Astrocyte (in vitro differentiated cells and primary cell): ENCODE results near the gene CCDC137. TPM values are rescaled to one million over a fixed set of nuclear protein-coding genes. Genes with fewer than 3 reads are reported as not detected.
A peak's percentile ranks its signal among the peaks of the same experiment; 100 is the strongest.

Experiments
- DNase-seq: peaks from one replicate; pipeline ENCODE4 v3.0.0-alpha.2; 2010; ENCODE audit warnings: low read depth
- FAIRE-seq: peaks from 2 replicates; lab custom pipeline; 2011; peaks lifted over from hg19 to GRCh38; lab: Jason Lieb, UNC
- H2AFZ ChIP-seq: 2 replicates; pipeline ENCODE4 v1.6.0; 2012; ENCODE audit warnings: low read depth, low read length, inconsistent platforms
- H3K27ac ChIP-seq: 2 replicates; pipeline ENCODE4 v1.5.1; 2011; ENCODE audit warnings: low read depth, low read length, inconsistent platforms
- H3K27me3 ChIP-seq: 2 replicates; pipeline ENCODE4 v1.6.0; 2011; ENCODE audit warnings: low read length, inconsistent platforms; ENCODE audit not compliant: insufficient read depth
- H3K36me3 ChIP-seq: 2 replicates; pipeline ENCODE4 v1.5.1; 2011; ENCODE audit warnings: low read length, inconsistent platforms; ENCODE audit not compliant: insufficient read depth
- H3K4me1 ChIP-seq: 2 replicates; pipeline ENCODE4 v1.5.1; 2011; ENCODE audit warnings: low read length, inconsistent platforms; ENCODE audit not compliant: insufficient read depth
- H3K4me2 ChIP-seq: 2 replicates; pipeline ENCODE4 v1.6.0; 2012; ENCODE audit warnings: low read length, inconsistent platforms
- H3K4me3 ChIP-seq: 2 replicates; pipeline ENCODE4 v1.5.1; 2011; ENCODE audit warnings: low read depth, mild to moderate bottlenecking, low read length, inconsistent platforms; ENCODE audit not compliant: insufficient read depth
- H3K79me2 ChIP-seq: 2 replicates; pipeline ENCODE4 v1.6.0; 2012; ENCODE audit warnings: mild to moderate bottlenecking, low read length, inconsistent platforms; ENCODE audit not compliant: insufficient read depth
- H3K9ac ChIP-seq: 2 replicates; pipeline ENCODE4 v1.6.0; 2012; ENCODE audit warnings: mild to moderate bottlenecking, low read length, inconsistent platforms
- H3K9me3 ChIP-seq: 2 replicates; pipeline ENCODE4 v1.5.1; 2012; ENCODE audit warnings: low read depth, mild to moderate bottlenecking, low read length, inconsistent platforms; ENCODE audit not compliant: insufficient read depth
- H4K20me1 ChIP-seq: 2 replicates; pipeline ENCODE4 v1.6.0; 2012; ENCODE audit warnings: low read length, inconsistent platforms; ENCODE audit not compliant: insufficient read depth
- H3K27ac Mint-ChIP-seq: one replicate; pipeline ENCODE4 v1.8.0; 2021; ENCODE audit warnings: mild to moderate bottlenecking, mixed read lengths; ENCODE audit not compliant: unreplicated experiment
- H3K27me3 Mint-ChIP-seq: one replicate; pipeline ENCODE4 v1.8.0; 2021; ENCODE audit warnings: low read depth, mixed read lengths; ENCODE audit not compliant: unreplicated experiment
- H3K36me3 Mint-ChIP-seq: one replicate; pipeline ENCODE4 v1.8.0; 2021; ENCODE audit warnings: low read depth, mixed read lengths; ENCODE audit not compliant: unreplicated experiment
- H3K4me1 Mint-ChIP-seq: one replicate; pipeline ENCODE4 v1.8.0; 2021; ENCODE audit warnings: low read depth, mixed read lengths; ENCODE audit not compliant: unreplicated experiment
- H3K4me3 Mint-ChIP-seq: one replicate; pipeline ENCODE4 v1.8.0; 2021; ENCODE audit warnings: mild to moderate bottlenecking, moderate library complexity, mixed read lengths; ENCODE audit not compliant: unreplicated experiment
- H3K9me3 Mint-ChIP-seq: one replicate; pipeline ENCODE4 v1.8.0; 2021; ENCODE audit warnings: mild to moderate bottlenecking, mixed read lengths; ENCODE audit not compliant: unreplicated experiment
- CTCF ChIP-seq: IDR thresholded peaks from 2 replicates; pipeline ENCODE4 v1.5.1; 2011; ENCODE audit warnings: low read depth, mild to moderate bottlenecking, inconsistent platforms, low read length, moderate library complexity; ENCODE audit not compliant: insufficient read depth
- EZH2 ChIP-seq: IDR thresholded peaks from 2 replicates; pipeline ENCODE4 v1.6.1; 2012; ENCODE audit warnings: mild to moderate bottlenecking, low read length, inconsistent platforms; ENCODE audit not compliant: insufficient read depth
- microRNA-seq: library from miRNA; unstranded; fragments of <30 nt; microRNA quantifications from one replicate; pipeline ENCODE4 v1.2.0, GENCODE V29; 2020
- total RNA-seq: library from RNA; stranded (reverse); gene quantifications from 2 replicates; pipeline ENCODE4 v1.2.1, GENCODE V29; 2021

CCDC137 gene
- total RNA-seq, 1 donor from 2014 or later = 29.4 TPM

GRCh38 chr17:81720267-81721071, 53.9 kb downstream of the CCDC137 start:
- H3K79me2 ChIP-seq = no peaks in the 10 kb centered on the region
- peaks cover 6% of the 10 kb centered on the region for H3K27me3 Mint-ChIP-seq
- no peaks in the 10 kb centered on the region for H3K4me1 Mint-ChIP-seq
- H3K27me3 ChIP-seq = no peaks in the 10 kb centered on the region
- H3K4me2 ChIP-seq = no peak overlapping the region
- H3K27ac Mint-ChIP-seq = no peak overlapping the region
- FAIRE-seq = no peak
- H3K4me1 ChIP-seq = no peaks in the 10 kb centered on the region
- H2AFZ ChIP-seq = no peak overlapping the region
- no peak overlapping the region for H3K9ac ChIP-seq
- no peaks in the 10 kb centered on the region for H3K36me3 ChIP-seq
- no peaks in the 10 kb centered on the region for H3K36me3 Mint-ChIP-seq
- TF ChIP-seq CTCF (no peak), EZH2 (no peak)
- no peak overlapping the region for H3K27ac ChIP-seq
- DNase-seq = no peak
- no peaks in the 10 kb centered on the region for H3K9me3 ChIP-seq
- H3K4me3 Mint-ChIP-seq = no peak overlapping the region
- H3K4me3 ChIP-seq = no peak overlapping the region
- no peaks in the 10 kb centered on the region for H4K20me1 ChIP-seq
- H3K9me3 Mint-ChIP-seq = no peaks in the 10 kb centered on the region

GRCh38 chr17:81722184-81723120, 55.9 kb downstream of the CCDC137 start:
- FAIRE-seq (no peak), DNase-seq (no peak)
- Histone ChIP-seq H3K27me3 (no peaks in the 10 kb centered on the region), H3K9ac (no peak overlapping the region), H2AFZ (no peak overlapping the region), H3K4me1 (no peaks in the 10 kb centered on the region), H3K4me3 (no peak overlapping the region), H3K4me2 (no peak overlapping the region), H4K20me1 (no peaks in the 10 kb centered on the region), H3K36me3 (no peaks in the 10 kb centered on the region), H3K27ac (no peak overlapping the region), H3K79me2 (no peaks in the 10 kb centered on the region), H3K9me3 (no peaks in the 10 kb centered on the region)
- H3K27ac Mint-ChIP-seq = peak overlapping the region; percentile 47
- no peaks in the 10 kb centered on the region for H3K4me1 Mint-ChIP-seq
- no peak overlapping the region for H3K4me3 Mint-ChIP-seq
- H3K9me3 Mint-ChIP-seq = no peaks in the 10 kb centered on the region
- no peaks in the 10 kb centered on the region for H3K36me3 Mint-ChIP-seq
- peaks cover 8% of the 10 kb centered on the region for H3K27me3 Mint-ChIP-seq
- TF ChIP-seq CTCF = no peak
- no peak for TF ChIP-seq EZH2

Small RNA genes lying within 50 kb of the gene (microRNA-seq; reads per million reads assigned to microRNA genes)
- 3.3 reads per million, percentile 9 among the genes with 10 or more reads in this experiment for gene MIR6786

Other genes with a start within 250 kb of the CCDC137 start
- gene ACTG1, start 153.9 kb upstream of the CCDC137 start, total RNA-seq = 7,049 and 7,369 TPM in 2 replicates
- gene FSCN2, start 138.4 kb upstream of the CCDC137 start, total RNA-seq = 5.6 and 8.0 TPM in 2 replicates
- gene FAAP100, start 114.4 kb upstream of the CCDC137 start, total RNA-seq = 35.8 and 38.9 TPM in 2 replicates
- 125 and 127 TPM in 2 replicates for gene NPLOC4, start 29.6 kb upstream of the CCDC137 start, total RNA-seq
- 2.7 and 3.2 TPM in 2 replicates for gene TSPAN10, start 29.5 kb upstream of the CCDC137 start, total RNA-seq
- gene PDE6G, start 10.2 kb upstream of the CCDC137 start, total RNA-seq = not detected in 2 replicates
- gene OXLD1, start 132 bp upstream of the CCDC137 start, total RNA-seq = 22.0 and 28.5 TPM in 2 replicates
- gene ARL16, start 17.1 kb downstream of the CCDC137 start, total RNA-seq = 38.6 and 40.4 TPM in 2 replicates
- gene HGS, start 17.3 kb downstream of the CCDC137 start, total RNA-seq = 106 and 122 TPM in 2 replicates
- gene MRPL12, start 36.6 kb downstream of the CCDC137 start, total RNA-seq = 69.9 and 71.3 TPM in 2 replicates
- 7.9 and 9.3 TPM in 2 replicates for gene SLC25A10, start 45.5 kb downstream of the CCDC137 start, total RNA-seq
- gene GCGR, start 137.4 kb downstream of the CCDC137 start, total RNA-seq = not detected in 2 replicates
- gene MCRIP1, start 166.6 kb downstream of the CCDC137 start, total RNA-seq = 106 and 113 TPM in 2 replicates
- 0.65 TPM in 1 of 2 replicates, not detected in the other for gene PPP1R27, start 168.3 kb downstream of the CCDC137 start, total RNA-seq
- 1,268 and 1,504 TPM in 2 replicates for gene P4HB, start 193.8 kb downstream of the CCDC137 start, total RNA-seq
- 352 and 367 TPM in 2 replicates for gene ARHGDIA, start 204.6 kb downstream of the CCDC137 start, total RNA-seq
- 86.4 and 110 TPM in 2 replicates for gene ALYREF, start 224.8 kb downstream of the CCDC137 start, total RNA-seq
- gene ANAPC11, start 225.0 kb downstream of the CCDC137 start, total RNA-seq = 104 and 113 TPM in 2 replicates
- 2.0 and 2.7 TPM in 2 replicates for gene NPB, start 235.5 kb downstream of the CCDC137 start, total RNA-seq
- 26.0 and 31.6 TPM in 2 replicates for gene PCYT2, start 244.7 kb downstream of the CCDC137 start, total RNA-seq